WERI-Rb-1 (cell line): ENCODE measurements around the gene SDCCAG8.

Experiments
- DNase-seq: peaks from one replicate; pipeline ENCODE4 v3.0.0-alpha.2; 2020
- H3K27ac ChIP-seq: fragments of 250-450 bp; sonication (Bioruptor Pico); 2 replicates; pipeline ENCODE4 v1.5.1; 2020; ENCODE audit warnings: mild to moderate bottlenecking, moderate library complexity
- H3K27me3 ChIP-seq: fragments of 250-450 bp; sonication (Bioruptor Pico); 2 replicates; pipeline ENCODE4 v1.5.1; 2021; ENCODE audit warnings: mild to moderate bottlenecking, low read depth, moderate library complexity; ENCODE audit not compliant: insufficient read depth, severe bottlenecking
- H3K36me3 ChIP-seq: fragments of 250-450 bp; sonication (Bioruptor Pico); 2 replicates; pipeline ENCODE4 v1.5.1; 2020; ENCODE audit warnings: mild to moderate bottlenecking, moderate library complexity
- H3K4me3 ChIP-seq: 2 replicates; pipeline ENCODE4 v1.5.1; 2011; ENCODE audit warnings: low read depth, mild to moderate bottlenecking, control low read depth, low read length
- H3K9me3 ChIP-seq: fragments of 250-450 bp; sonication (Bioruptor Pico); 2 replicates; pipeline ENCODE4 v1.5.1; 2021; ENCODE audit warnings: mild to moderate bottlenecking, moderate library complexity; ENCODE audit not compliant: severe bottlenecking
- CTCF ChIP-seq: IDR thresholded peaks from 2 replicates; pipeline ENCODE4 v1.5.1; 2011; ENCODE audit warnings: low read depth, mild to moderate bottlenecking, control low read depth, inconsistent platforms, low read length

SDCCAG8 gene

GRCh38 chr1:243346016-243346415, 90.2 kb downstream of the SDCCAG8 start:
- H3K36me3 ChIP-seq = 0 out of 2 replicates have a peak, but pooled peaks cover 4% of the 10 kb centered on the region
- no peak for TF ChIP-seq CTCF
- no peak overlapping the region for H3K4me3 ChIP-seq
- no peak for DNase-seq
- no peaks in the 10 kb centered on the region for H3K27me3 ChIP-seq
- H3K9me3 ChIP-seq = no peaks in the 10 kb centered on the region
- no peak overlapping the region for H3K27ac ChIP-seq

DNA sequence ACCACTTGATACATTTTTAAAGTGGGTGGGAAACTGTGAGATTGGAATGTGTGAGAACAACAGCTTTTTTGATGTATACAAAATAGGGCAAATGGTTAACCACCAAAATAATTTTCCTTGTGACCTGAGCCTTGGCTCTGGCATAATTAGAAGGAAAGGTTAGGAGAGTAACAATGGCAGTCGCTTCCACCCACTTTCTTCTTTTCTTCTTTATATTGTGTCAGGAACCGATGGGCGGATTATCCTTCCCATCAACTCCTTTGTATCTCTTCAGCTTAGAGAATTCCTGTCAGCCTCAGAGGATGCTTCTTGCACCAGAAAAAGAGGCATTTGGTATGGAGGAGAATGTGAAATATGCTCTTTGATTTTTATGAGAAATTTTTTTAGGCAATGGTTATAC, 90.6 kb downstream of the SDCCAG8 start:
- 0 out of 2 replicates have a peak, but pooled peaks cover 4% of the 10 kb centered on the region for H3K36me3 ChIP-seq

GRCh38 chr1:243348331-243348730, 92.5 kb downstream of the SDCCAG8 start:
- H3K4me3 ChIP-seq = no peak overlapping the region
- DNase-seq = no peak
- 0 out of 2 replicates have a peak, but pooled peaks cover 4% of the 10 kb centered on the region for H3K36me3 ChIP-seq
- TF ChIP-seq CTCF = no peak
- no peaks in the 10 kb centered on the region for H3K27me3 ChIP-seq
- no peak overlapping the region for H3K27ac ChIP-seq
- no peaks in the 10 kb centered on the region for H3K9me3 ChIP-seq

More for the DNA sequence above, 90.6 kb downstream of the SDCCAG8 start:
- H3K27ac ChIP-seq = no peak overlapping the region
- no peaks in the 10 kb centered on the region for H3K9me3 ChIP-seq
- no peak overlapping the region for H3K4me3 ChIP-seq
- no peak for DNase-seq
- no peak for TF ChIP-seq CTCF
- no peaks in the 10 kb centered on the region for H3K27me3 ChIP-seq

GRCh38 chr1:243349128-243349527, 93.3 kb downstream of the SDCCAG8 start:
- no peak for TF ChIP-seq CTCF
- H3K27ac ChIP-seq = no peak overlapping the region
- no peak overlapping the region for H3K4me3 ChIP-seq
- H3K27me3 ChIP-seq = no peaks in the 10 kb centered on the region
- H3K9me3 ChIP-seq = no peaks in the 10 kb centered on the region
- 0 out of 2 replicates have a peak, but pooled peaks cover 4% of the 10 kb centered on the region for H3K36me3 ChIP-seq
- DNase-seq = no peak

GRCh38 chr1:243351337-243351736, 95.5 kb downstream of the SDCCAG8 start:
- H3K4me3 ChIP-seq = no peak overlapping the region
- no peak for DNase-seq

More at GRCh38 chr1:243351337-243351736, 95.5 kb downstream of the SDCCAG8 start:
- Histone ChIP-seq H3K27ac (no peak overlapping the region), H3K27me3 (no peaks in the 10 kb centered on the region), H3K9me3 (no peaks in the 10 kb centered on the region), H3K36me3 (no peaks in the 10 kb centered on the region)
- no peak for TF ChIP-seq CTCF
